SH-SY5Y (cell line): Measurements from ENCODE around the gene PRKCB.

Experiments used
- GATA2 ChIP-seq: IDR thresholded peaks from 2 replicates; pipeline ENCODE4 v1.6.1; 2011; ENCODE audit warnings: mild to moderate bottlenecking, low read depth, low read length
- GATA3 ChIP-seq: IDR thresholded peaks from 2 replicates; pipeline ENCODE4 v1.6.1; 2011; ENCODE audit warnings: low read depth, mild to moderate bottlenecking, low read length, moderate library complexity

Gene PRKCB

DNA sequence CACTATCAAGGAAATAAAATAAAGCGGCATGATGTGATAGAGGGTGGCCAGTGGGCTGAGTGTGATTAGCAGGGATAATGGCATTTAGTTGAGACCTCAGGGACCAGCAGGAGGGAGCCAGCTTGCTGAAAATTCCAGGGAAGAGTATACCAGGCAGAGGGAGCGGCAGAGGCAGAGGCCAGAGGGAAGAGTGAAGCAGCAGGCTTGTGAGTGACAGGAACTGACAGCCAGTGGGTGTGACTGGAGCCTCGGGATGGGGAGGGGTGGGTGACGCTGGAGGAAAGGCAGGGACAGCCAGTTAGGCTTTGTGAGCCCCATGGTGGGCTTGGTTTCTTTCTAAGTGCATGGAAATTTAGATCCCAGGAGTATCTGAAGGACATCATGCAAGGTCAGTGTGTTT, 210.7 kb downstream of the PRKCB start:
- no peak for TF ChIP-seq GATA2
- no peak for TF ChIP-seq GATA3

GRCh38 chr16:24049113-24049512, 213.3 kb downstream of the PRKCB start:
- TF ChIP-seq GATA2 (no peak), GATA3 (no peak)

DNA sequence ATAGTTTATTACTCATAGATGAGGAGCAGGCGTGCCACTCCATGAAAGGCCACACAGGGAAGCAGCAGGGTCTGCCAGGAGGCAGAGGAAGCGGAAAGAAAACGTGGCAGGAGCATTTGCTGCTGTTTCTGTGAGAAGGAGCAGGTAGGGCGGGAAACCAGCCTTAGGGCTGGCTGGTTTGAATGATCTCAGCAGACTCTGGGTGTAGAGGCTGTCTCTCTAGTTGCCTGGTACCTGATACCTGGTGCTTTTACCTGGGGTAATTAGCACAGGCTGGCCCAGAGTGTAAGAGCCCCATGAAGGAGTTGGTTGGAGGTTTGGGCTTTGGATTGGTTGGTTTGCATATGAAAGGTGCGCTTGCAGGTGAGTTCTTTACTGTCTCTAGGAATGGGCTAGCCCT, 215.3 kb downstream of the PRKCB start:
- TF ChIP-seq GATA2, result no peak
- no peak for TF ChIP-seq GATA3

GRCh38 chr16:24052329-24053098, 216.7 kb downstream of the PRKCB start:
- TF ChIP-seq GATA3 (no peak), GATA2 (no peak)

- TF ChIP-seq GATA2, result no peak
- no peak for TF ChIP-seq GATA3
Measured at GRCh38 chr16:24053099-24053946, 217.5 kb downstream of the PRKCB start.

- TF ChIP-seq GATA2 (no peak), GATA3 (no peak)
Measured at GRCh38 chr16:24054741-24055491, 219.1 kb downstream of the PRKCB start.

DNA sequence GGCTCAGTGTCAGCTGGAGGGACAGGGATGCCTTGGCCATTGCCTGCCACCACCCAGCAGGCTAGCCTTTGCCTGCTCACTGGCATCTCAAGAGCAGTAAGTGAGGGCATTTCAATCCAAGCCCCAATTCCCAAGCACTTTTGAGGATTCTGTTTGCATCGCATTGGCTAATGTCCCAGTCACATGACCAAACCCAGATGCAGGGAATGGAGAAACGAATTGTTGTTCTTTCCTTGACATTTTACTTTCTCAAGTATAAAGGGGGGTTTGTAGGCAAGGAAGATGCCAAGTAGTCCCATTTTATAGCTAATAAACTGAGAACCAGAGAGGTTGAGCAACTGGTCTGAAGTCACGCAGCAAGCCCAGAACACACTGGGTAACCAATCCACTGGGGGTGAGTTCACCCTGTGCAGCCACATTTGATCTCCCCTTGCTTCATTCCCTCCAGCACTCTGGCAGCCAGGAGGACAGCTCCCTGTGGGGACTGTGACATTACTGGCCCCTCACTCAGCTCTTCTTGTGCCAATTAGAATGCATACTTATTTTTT, 226.6 kb downstream of the PRKCB start:
- no peak for TF ChIP-seq GATA2
- no peak for TF ChIP-seq GATA3

DNA sequence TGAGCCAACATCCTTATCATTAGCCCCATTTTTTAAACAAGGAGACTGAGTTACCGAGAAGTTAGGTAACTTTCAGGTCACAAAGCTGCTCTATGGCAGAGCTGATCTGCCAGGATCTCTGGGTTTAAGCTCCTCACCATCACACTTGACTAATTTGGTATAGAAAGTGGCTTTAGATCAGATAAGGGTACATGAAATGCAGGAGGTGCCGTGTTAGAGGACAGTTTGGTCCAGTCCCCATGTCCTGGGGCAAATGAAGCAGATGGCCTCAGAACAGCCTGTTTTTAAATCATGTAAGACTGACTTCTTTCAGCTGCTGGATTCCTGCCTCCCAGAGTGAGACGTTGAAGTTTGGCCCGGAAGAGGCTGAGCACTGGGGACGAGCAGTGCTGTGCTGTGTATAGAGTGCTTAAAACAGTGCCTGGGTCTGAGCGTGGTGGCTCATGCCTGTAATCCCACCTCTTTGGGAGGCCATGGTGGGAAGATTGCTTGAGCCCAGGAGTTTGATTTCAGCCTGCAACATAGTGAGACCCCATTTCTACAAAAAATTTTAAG, 233.3 kb downstream of the PRKCB start:
- TF ChIP-seq GATA3 (no peak), GATA2 (peak; percentile 62)

- no peak for TF ChIP-seq GATA3
- TF ChIP-seq GATA2, result no peak
Measured at GRCh38 chr16:24070851-24071250, 235.1 kb downstream of the PRKCB start.

- TF ChIP-seq GATA2, result no peak
- no peak for TF ChIP-seq GATA3
Measured at GRCh38 chr16:24071666-24072360, 236.0 kb downstream of the PRKCB start.

GRCh38 chr16:24073321-24073720, 237.5 kb downstream of the PRKCB start:
- TF ChIP-seq GATA3, result no peak
- TF ChIP-seq GATA2, result no peak

DNA sequence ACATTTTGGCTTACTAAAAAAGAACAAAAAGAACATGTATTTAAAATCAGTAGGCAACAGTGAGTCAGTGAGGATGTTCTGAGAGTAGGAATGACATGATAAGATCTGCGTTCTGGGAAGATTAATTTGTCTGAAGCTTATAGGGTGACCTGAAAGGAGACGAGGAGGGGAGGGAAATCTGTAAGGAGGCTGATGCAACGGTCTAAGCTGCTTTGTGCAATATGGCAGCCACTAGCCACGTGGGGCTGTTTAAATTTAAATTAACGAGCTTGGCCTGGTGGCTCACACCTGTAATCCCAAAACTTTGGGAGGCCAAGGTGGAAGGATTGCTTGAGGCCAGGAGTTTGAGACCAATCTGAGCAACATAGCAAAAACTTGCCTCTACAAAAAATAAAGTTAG, 238.8 kb downstream of the PRKCB start:
- TF ChIP-seq GATA3 (no peak), GATA2 (no peak)

GRCh38 chr16:24075302-24075701, 239.5 kb downstream of the PRKCB start:
- TF ChIP-seq GATA2 (no peak), GATA3 (no peak)
